ENCODE data around the gene SLC39A7.

SLC39A7 gene

DNA sequence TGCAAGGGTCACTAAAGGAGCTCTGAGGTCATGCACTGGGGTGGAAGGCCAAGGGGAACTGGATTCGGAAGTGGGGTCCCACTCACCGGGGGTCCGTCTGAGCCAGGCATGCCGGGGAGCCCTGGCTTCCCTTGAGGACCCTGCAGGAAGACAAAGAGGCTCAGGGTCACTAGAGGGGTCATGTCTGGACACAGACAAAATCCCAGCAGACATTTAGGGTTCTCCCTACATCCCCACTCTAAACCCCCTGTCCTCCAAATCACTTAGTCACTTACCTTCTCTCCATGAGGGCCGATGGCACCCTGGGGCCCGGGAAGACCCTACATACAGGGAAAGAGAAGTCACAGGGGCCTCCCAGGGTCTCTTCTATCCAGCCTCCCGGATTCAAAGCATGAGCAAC, 23.8 kb upstream of the SLC39A7 start:
- Histone ChIP-seq H3K27me3 (ENCODE audit: insufficient read depth, poor library complexity, severe bottlenecking) (no peaks in the 10 kb centered on the region), H3K4me3 (replicated peaks; ENCODE audit: insufficient read depth, low read length) (no peak overlapping the region), H3K27ac (replicated peaks) (no peak overlapping the region)
- no peak for DNase-seq (ENCODE audit: low read depth in 1 of 2, low spot score in 1 of 2)
- TF ChIP-seq, protein P1, sequence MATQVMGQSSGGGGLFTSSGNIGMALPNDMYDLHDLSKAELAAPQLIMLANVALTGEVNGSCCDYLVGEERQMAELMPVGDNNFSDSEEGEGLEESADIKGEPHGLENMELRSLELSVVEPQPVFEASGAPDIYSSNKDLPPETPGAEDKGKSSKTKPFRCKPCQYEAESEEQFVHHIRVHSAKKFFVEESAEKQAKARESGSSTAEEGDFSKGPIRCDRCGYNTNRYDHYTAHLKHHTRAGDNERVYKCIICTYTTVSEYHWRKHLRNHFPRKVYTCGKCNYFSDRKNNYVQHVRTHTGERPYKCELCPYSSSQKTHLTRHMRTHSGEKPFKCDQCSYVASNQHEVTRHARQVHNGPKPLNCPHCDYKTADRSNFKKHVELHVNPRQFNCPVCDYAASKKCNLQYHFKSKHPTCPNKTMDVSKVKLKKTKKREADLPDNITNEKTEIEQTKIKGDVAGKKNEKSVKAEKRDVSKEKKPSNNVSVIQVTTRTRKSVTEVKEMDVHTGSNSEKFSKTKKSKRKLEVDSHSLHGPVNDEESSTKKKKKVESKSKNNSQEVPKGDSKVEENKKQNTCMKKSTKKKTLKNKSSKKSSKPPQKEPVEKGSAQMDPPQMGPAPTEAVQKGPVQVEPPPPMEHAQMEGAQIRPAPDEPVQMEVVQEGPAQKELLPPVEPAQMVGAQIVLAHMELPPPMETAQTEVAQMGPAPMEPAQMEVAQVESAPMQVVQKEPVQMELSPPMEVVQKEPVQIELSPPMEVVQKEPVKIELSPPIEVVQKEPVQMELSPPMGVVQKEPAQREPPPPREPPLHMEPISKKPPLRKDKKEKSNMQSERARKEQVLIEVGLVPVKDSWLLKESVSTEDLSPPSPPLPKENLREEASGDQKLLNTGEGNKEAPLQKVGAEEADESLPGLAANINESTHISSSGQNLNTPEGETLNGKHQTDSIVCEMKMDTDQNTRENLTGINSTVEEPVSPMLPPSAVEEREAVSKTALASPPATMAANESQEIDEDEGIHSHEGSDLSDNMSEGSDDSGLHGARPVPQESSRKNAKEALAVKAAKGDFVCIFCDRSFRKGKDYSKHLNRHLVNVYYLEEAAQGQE (IDR thresholded peaks at IDR 0.05; ENCODE audit: insufficient replicate concordance, low read depth) = no peak
- TF ChIP-seq POLR2AphosphoS5 (IDR thresholded peaks at IDR 0.05; ENCODE audit: low read depth) (no peak), SPI1 (IDR thresholded peaks at IDR 0.05; ENCODE audit: borderline replicate concordance, low read depth) (no peak)
- TF ChIP-seq, protein P2, sequence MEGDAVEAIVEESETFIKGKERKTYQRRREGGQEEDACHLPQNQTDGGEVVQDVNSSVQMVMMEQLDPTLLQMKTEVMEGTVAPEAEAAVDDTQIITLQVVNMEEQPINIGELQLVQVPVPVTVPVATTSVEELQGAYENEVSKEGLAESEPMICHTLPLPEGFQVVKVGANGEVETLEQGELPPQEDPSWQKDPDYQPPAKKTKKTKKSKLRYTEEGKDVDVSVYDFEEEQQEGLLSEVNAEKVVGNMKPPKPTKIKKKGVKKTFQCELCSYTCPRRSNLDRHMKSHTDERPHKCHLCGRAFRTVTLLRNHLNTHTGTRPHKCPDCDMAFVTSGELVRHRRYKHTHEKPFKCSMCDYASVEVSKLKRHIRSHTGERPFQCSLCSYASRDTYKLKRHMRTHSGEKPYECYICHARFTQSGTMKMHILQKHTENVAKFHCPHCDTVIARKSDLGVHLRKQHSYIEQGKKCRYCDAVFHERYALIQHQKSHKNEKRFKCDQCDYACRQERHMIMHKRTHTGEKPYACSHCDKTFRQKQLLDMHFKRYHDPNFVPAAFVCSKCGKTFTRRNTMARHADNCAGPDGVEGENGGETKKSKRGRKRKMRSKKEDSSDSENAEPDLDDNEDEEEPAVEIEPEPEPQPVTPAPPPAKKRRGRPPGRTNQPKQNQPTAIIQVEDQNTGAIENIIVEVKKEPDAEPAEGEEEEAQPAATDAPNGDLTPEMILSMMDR (IDR thresholded peaks at IDR 0.05; ENCODE audit: insufficient read depth, low read length) = no peak

DNA sequence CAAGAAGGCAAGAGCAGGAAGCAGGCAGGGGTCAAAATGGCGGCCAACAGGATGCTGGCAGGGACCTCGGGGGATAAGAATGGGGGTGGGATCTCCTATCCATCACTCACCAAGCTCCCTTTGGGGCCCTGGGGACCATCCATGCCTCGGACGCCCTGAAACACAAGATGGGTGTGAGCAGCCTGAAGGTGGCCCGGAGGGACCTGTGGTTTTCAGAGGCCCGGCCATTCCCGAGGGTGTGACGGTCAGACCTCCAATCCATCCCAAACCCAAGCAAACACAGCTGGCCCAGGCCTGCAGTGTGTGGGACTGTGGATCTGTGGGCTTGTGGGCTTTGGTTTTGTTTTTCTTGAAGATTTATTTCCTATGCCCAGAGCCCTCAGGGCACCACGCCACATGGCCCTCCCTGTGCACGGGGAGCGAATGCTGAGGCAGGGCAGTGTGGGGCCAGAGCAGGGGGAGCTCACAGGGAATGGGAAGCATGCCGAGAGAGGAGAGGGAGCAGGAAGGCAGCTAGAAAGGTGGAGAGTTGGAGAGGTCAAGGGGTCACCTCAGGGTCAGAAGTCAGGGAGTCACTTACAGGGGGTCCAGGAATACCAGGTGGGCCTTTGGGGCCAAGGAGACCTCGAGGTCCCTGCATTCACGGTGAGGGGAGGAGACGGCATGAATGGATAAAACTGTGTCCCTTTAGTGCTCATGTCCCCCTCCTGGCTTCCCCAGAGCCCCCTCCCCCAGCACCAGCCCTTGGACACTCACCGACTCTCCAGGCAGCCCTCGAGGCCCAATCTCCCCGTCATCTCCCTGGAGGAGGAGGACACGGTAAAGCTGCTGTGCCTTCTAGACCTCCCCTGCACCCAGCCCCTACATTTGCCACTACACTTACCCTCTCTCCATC, 22.9 kb upstream of the SLC39A7 start:
- Histone ChIP-seq H3K27me3 (ENCODE audit: insufficient read depth, poor library complexity, severe bottlenecking) (no peaks in the 10 kb centered on the region), H3K27ac (replicated peaks) (no peak overlapping the region), H3K4me3 (replicated peaks; ENCODE audit: insufficient read depth, low read length) (no peak overlapping the region)
- TF ChIP-seq, protein P1 (IDR thresholded peaks at IDR 0.05; ENCODE audit: insufficient replicate concordance, low read depth) = no peak
- TF ChIP-seq SPI1 (IDR thresholded peaks at IDR 0.05; ENCODE audit: borderline replicate concordance, low read depth) (no peak), GABPA (IDR thresholded peaks at IDR 0.05; ENCODE audit: low read depth) (no peak), POLR2AphosphoS5 (IDR thresholded peaks at IDR 0.05; ENCODE audit: low read depth) (no peak)
- TF ChIP-seq, protein P2 (IDR thresholded peaks at IDR 0.05; ENCODE audit: insufficient read depth, low read length) = no peak
- DNase-seq (ENCODE audit: low read depth in 1 of 2, low spot score in 1 of 2) = no peak

DNA sequence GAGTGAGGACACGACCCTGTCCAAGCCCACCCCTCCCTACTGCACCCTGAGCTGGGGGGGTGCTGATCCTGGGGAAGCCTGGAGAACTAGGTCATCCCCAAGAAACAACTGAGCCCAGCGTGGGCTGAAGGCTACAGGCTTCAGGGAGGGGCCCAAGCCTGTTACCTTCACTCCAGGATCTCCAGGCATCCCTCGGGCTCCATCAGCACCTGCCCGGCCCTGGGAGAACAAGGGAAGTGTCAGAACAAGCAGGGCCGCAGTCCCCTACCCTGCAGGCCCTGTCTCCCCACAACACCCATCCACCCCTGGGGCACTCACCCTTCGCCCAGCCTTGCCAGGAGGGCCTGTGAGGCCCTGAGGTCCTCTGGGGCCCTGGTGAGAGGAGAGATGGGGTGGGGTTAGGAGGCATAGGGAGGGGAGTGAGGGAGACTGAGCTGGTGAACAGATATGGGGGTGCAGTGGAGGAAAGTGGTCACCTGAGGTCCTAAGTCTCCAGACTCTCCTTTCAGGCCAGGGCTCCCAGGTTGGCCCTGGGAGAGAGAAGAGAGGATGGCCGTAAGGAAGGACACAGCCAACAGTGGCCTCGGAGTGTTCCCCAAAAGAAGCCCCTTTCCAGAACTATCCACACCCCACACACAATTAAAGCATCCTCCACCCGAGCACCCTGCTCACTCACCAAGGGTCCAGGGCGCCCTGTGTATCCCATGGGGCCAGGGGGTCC, 21.8 kb upstream of the SLC39A7 start:
- Histone ChIP-seq H3K4me3 (replicated peaks; ENCODE audit: insufficient read depth, low read length) (no peak overlapping the region), H3K27me3 (ENCODE audit: insufficient read depth, poor library complexity, severe bottlenecking) (no peaks in the 10 kb centered on the region), H3K27ac (replicated peaks) (no peak overlapping the region)
- DNase-seq (ENCODE audit: low read depth in 1 of 2, low spot score in 1 of 2) = no peak
- no peak for TF ChIP-seq POLR2AphosphoS5 (IDR thresholded peaks at IDR 0.05; ENCODE audit: low read depth)
- no peak for TF ChIP-seq GABPA (IDR thresholded peaks at IDR 0.05; ENCODE audit: low read depth)
- TF ChIP-seq, protein P2 (IDR thresholded peaks at IDR 0.05; ENCODE audit: insufficient read depth, low read length) = no peak
- TF ChIP-seq, protein P1 (IDR thresholded peaks at IDR 0.05; ENCODE audit: insufficient replicate concordance, low read depth) = no peak
- TF ChIP-seq SPI1 (IDR thresholded peaks at IDR 0.05; ENCODE audit: borderline replicate concordance, low read depth) = no peak

All from HL-60 (cell line).